ENCODE results near the gene CROCC2. TPM values are rescaled to one million over a fixed set of nuclear protein-coding genes. Genes with fewer than 3 reads are reported as not detected.

Gene CROCC2
- total and polyA plus RNA-seq, 2 donors (not counting 1 experiment from before 2014, with no cell fraction given), result not detected

GRCh38 chr2:241038374-241039180 is 132.4 kb downstream of the CROCC2 start:
- Histone ChIP-seq H4K20me1 (ENCODE audit: control insufficient read depth, insufficient read depth, low read length, poor library complexity, severe bottlenecking) (no peaks in the 10 kb centered on the region), H3K36me3 (replicated peaks in 1 of 2; ENCODE audit: control extremely low read depth in 1 of 2, control insufficient read depth in 1 of 2, extremely low read depth in 1 of 2, insufficient read depth in 2 of 2, low read length in 1 of 2) (peaks cover 0 to 3% of the 10 kb centered on the region in 2 experiments), H3K27me3 (replicated peaks in 1 of 4; ENCODE audit: control extremely low read depth in 1 of 4, control insufficient read depth in 3 of 4, insufficient read depth in 4 of 4, low read length in 3 of 4) (no peaks in the 10 kb centered on the region), H3K27ac (ENCODE audit: low read length in 2 of 2) (no peak overlapping the region), H3K9ac (ENCODE audit: low read length) (peak overlapping the region; percentile 92), H3K79me2 (ENCODE audit: control insufficient read depth, insufficient read depth, low read length) (peaks cover 22% of the 10 kb centered on the region), H3K9me3 (ENCODE audit: control extremely low read depth in 1 of 3, control insufficient read depth in 2 of 3, insufficient read depth in 1 of 3, low read length in 2 of 3) (no peaks in the 10 kb centered on the region), H3K4me2 (replicated peaks; ENCODE audit: low read depth, low read length, poor library complexity, severe bottlenecking) (peak overlapping the region; percentile 99), H3K4me1 (ENCODE audit: control insufficient read depth in 2 of 2, insufficient read depth in 2 of 2, low read length in 2 of 2) (peaks cover 56 to 73% of the 10 kb centered on the region in 2 donors), H3K4me3 (ENCODE audit: control extremely low read depth in 1 of 5, extremely low read depth in 1 of 5, insufficient read depth in 1 of 5, low read depth in 2 of 5, low read length in 4 of 5) (peak overlapping the region in 2 of 5 experiments; percentile 12 to 79), H2AFZ (ENCODE audit: insufficient read depth, low read depth, low read length, poor library complexity, severe bottlenecking) (no peak overlapping the region)
- no peak for DNase-seq
- peaks cover 73% of the 10 kb centered on the region for H3K4me1 Mint-ChIP-seq
- peak overlapping the region; percentile 92 for H3K4me3 Mint-ChIP-seq
- intact Hi-C loops (cut with micrococcal nuclease), result no loop called here
- no peak for ATAC-seq (ENCODE audit: low read depth)
- no peaks in the 10 kb centered on the region for H3K27me3 Mint-ChIP-seq
- CTCF ChIA-PET, result no interaction called here
- no peaks in the 10 kb centered on the region for H3K9me3 Mint-ChIP-seq (ENCODE audit: insufficient read depth)
- POLR2A ChIA-PET, result interaction anchor here (0.5 to 1.3 kb wide), 2 partner anchors 40 to 65 kb away, joined by 3 to 4 read pairs; no protein-coding TSS in a partner anchor
- TF ChIP-seq EZH2 (IDR thresholded peaks at IDR 0.05; ENCODE audit: borderline replicate concordance, insufficient read depth, low read depth, low read length, poor library complexity, severe bottlenecking), result no peak
- no peak for TF ChIP-seq CTCF (IDR thresholded peaks at IDR 0.05)
- H3K27ac Mint-ChIP-seq, result peak overlapping the region; percentile 94
- WGBS (ENCODE audit: insufficient coverage), result 92% methylated on average over 20 of the region's 20 CpGs

- Histone ChIP-seq H3K27ac (ENCODE audit: low read length in 2 of 2) (no peak overlapping the region), H3K4me2 (replicated peaks; ENCODE audit: low read depth, low read length, poor library complexity, severe bottlenecking) (no peak overlapping the region), H3K9me3 (ENCODE audit: control extremely low read depth in 1 of 3, control insufficient read depth in 2 of 3, insufficient read depth in 1 of 3, low read length in 2 of 3) (no peaks in the 10 kb centered on the region), H2AFZ (ENCODE audit: insufficient read depth, low read depth, low read length, poor library complexity, severe bottlenecking) (no peak overlapping the region), H3K4me1 (ENCODE audit: control insufficient read depth in 2 of 2, insufficient read depth in 2 of 2, low read length in 2 of 2) (peaks cover 59 to 73% of the 10 kb centered on the region in 2 donors), H3K9ac (ENCODE audit: low read length) (no peak overlapping the region), H4K20me1 (ENCODE audit: control insufficient read depth, insufficient read depth, low read length, poor library complexity, severe bottlenecking) (no peaks in the 10 kb centered on the region), H3K4me3 (ENCODE audit: control extremely low read depth in 1 of 5, extremely low read depth in 1 of 5, insufficient read depth in 1 of 5, low read depth in 2 of 5, low read length in 4 of 5) (no peak overlapping the region), H3K27me3 (replicated peaks in 1 of 4; ENCODE audit: control extremely low read depth in 1 of 4, control insufficient read depth in 3 of 4, insufficient read depth in 4 of 4, low read length in 3 of 4) (no peaks in the 10 kb centered on the region), H3K79me2 (ENCODE audit: control insufficient read depth, insufficient read depth, low read length) (peaks cover 22% of the 10 kb centered on the region), H3K36me3 (replicated peaks in 1 of 2; ENCODE audit: control extremely low read depth in 1 of 2, control insufficient read depth in 1 of 2, extremely low read depth in 1 of 2, insufficient read depth in 2 of 2, low read length in 1 of 2) (peaks cover 0 to 3% of the 10 kb centered on the region in 2 experiments)
- DNase-seq (no peak), ATAC-seq (ENCODE audit: low read depth) (no peak)
- intact Hi-C loops (cut with micrococcal nuclease), result no loop called here
- TF ChIP-seq EZH2 (IDR thresholded peaks at IDR 0.05; ENCODE audit: borderline replicate concordance, insufficient read depth, low read depth, low read length, poor library complexity, severe bottlenecking), result no peak
- no peak for TF ChIP-seq CTCF (IDR thresholded peaks at IDR 0.05)
- POLR2A ChIA-PET, result interaction anchor here (0.5 to 1.3 kb wide), 2 partner anchors 39 to 64 kb away, joined by 3 to 4 read pairs; no protein-coding TSS in a partner anchor
- Mint-ChIP-seq H3K27me3 (no peaks in the 10 kb centered on the region), H3K4me3 (peak overlapping the region; percentile 92), H3K9me3 (ENCODE audit: insufficient read depth) (no peaks in the 10 kb centered on the region), H3K4me1 (peaks cover 77% of the 10 kb centered on the region), H3K27ac (peak overlapping the region; percentile 67)
- WGBS (ENCODE audit: insufficient coverage), result 95% methylated on average over 3 of the region's 4 CpGs
- CTCF ChIA-PET, result no interaction called here
Observed at GRCh38 chr2:241039416-241039815, 133.3 kb downstream of the CROCC2 start.

Data from B cell (primary cell).